ENCODE data around the gene ATP6V1D. TPM values are rescaled to one million over a fixed set of nuclear protein-coding genes. Genes with fewer than 3 reads are reported as not detected.

ATP6V1D gene
- total RNA-seq, 1 donor from 2014 or later: 79.1 TPM

DNA sequence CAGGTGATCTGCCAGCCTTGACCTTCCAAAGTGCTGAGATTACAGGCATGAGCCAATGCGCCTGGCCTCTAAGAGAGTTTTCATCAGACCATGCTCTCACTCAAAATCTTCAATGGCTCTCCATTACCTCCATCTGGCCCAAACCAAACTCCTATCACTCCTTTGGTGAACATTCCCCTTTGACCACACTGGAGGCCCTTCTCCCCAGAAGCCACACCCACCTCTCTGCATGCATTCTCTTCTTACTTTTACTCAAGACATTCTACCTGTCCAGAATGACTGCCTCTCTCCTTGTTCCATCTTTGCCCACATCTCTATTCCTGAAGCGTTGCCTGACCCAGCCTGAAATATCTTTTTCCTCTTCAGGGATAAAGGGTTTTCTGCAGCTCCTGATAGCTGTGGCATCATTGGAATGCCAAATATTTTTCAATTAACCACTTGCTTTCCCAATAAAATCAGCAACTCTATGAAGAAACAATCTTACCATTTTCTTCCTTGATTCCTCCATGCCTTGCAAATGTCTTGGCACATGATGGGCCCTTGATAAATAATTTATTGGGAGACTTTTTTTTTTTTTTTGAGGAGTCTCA lies 36.9 kb upstream of the ATP6V1D start:
- no peaks in the 10 kb centered on the region for H3K4me1 ChIP-seq
- intact Hi-C loops (cut with DNase I): no loop called here
- H3K9me3 ChIP-seq: no peaks in the 10 kb centered on the region
- no peaks in the 10 kb centered on the region for H3K36me3 ChIP-seq
- DNase-seq: no peak
- no peaks in the 10 kb centered on the region for H3K27me3 ChIP-seq (ENCODE audit: low read depth)
- TF ChIP-seq, protein P1, sequence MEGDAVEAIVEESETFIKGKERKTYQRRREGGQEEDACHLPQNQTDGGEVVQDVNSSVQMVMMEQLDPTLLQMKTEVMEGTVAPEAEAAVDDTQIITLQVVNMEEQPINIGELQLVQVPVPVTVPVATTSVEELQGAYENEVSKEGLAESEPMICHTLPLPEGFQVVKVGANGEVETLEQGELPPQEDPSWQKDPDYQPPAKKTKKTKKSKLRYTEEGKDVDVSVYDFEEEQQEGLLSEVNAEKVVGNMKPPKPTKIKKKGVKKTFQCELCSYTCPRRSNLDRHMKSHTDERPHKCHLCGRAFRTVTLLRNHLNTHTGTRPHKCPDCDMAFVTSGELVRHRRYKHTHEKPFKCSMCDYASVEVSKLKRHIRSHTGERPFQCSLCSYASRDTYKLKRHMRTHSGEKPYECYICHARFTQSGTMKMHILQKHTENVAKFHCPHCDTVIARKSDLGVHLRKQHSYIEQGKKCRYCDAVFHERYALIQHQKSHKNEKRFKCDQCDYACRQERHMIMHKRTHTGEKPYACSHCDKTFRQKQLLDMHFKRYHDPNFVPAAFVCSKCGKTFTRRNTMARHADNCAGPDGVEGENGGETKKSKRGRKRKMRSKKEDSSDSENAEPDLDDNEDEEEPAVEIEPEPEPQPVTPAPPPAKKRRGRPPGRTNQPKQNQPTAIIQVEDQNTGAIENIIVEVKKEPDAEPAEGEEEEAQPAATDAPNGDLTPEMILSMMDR (IDR thresholded peaks at IDR 0.05): no peak
- no peak overlapping the region for H3K27ac ChIP-seq
- H3K4me3 ChIP-seq: no peak overlapping the region
- no peak for ATAC-seq

DNA sequence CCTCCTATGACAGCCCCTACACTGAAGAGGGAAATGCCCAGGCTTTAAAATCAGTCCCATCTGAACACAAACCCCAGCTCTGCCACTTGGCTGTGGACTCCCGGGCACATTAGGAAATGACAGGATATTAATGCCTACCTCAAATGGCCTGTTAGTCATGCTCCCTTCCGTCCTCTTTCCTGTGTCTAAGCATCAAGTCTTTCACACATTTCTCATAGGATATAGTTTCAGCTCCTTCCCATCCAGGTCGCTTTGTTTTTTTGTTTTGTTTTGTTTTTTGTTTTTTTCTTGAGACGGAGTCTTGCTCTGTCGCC lies 36.2 kb upstream of the ATP6V1D start:
- ATAC-seq: no peak
- no peaks in the 10 kb centered on the region for H3K4me1 ChIP-seq
- H3K36me3 ChIP-seq: no peaks in the 10 kb centered on the region
- H3K27me3 ChIP-seq (ENCODE audit: low read depth): no peaks in the 10 kb centered on the region
- H3K4me3 ChIP-seq: no peak overlapping the region
- TF ChIP-seq, protein P1 (IDR thresholded peaks at IDR 0.05): no peak
- intact Hi-C loops (cut with DNase I): no loop called here
- no peak overlapping the region for H3K27ac ChIP-seq
- DNase-seq: no peak
- no peaks in the 10 kb centered on the region for H3K9me3 ChIP-seq

DNA sequence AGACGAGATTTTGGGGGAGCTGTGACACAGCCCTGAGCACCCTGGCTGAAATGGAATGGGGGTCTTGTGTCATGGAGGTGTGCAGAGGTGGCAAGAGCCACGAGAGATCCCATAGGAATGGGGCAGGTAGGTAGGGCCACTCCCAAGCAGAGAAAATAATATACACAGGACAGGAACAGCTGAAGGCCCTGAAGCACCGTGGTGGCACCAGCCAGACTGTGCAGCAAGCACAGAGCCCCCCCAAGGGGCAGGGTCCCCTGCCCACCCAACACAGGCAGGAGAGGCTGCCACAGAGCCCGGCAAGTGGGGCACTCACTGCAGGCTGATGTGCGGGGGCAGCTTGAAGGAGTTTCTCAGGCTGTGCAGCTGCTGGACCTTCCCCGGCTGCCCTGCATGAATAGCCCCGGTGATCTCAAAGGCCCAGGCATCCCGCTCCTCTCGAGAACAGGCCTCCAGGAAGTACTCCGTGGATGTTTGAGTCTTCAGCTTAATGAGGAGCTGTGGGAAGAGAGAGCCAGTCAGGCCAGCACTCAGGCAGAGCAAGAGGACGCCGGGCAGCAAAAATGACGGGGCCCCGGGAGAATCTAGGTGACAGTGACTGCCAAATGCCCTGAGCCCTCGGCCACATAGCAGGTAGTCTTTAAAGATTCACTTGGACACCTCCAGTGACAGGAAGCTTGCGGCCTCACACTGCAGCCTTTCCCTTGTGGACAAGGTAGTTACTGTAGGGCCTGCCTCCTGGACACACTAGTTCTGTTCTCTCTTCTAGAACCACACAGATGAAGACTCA lies 35.7 kb upstream of the ATP6V1D start:
- no peak overlapping the region for H3K27ac ChIP-seq
- H3K36me3 ChIP-seq: no peaks in the 10 kb centered on the region
- no peak overlapping the region for H3K4me3 ChIP-seq
- H3K4me1 ChIP-seq: no peaks in the 10 kb centered on the region
- H3K9me3 ChIP-seq: no peaks in the 10 kb centered on the region
- DNase-seq (no peak), ATAC-seq (no peak)
- H3K27me3 ChIP-seq (ENCODE audit: low read depth): no peaks in the 10 kb centered on the region
- TF ChIP-seq, protein P1 (IDR thresholded peaks at IDR 0.05): no peak
- intact Hi-C loops (cut with DNase I): no loop called here

DNA sequence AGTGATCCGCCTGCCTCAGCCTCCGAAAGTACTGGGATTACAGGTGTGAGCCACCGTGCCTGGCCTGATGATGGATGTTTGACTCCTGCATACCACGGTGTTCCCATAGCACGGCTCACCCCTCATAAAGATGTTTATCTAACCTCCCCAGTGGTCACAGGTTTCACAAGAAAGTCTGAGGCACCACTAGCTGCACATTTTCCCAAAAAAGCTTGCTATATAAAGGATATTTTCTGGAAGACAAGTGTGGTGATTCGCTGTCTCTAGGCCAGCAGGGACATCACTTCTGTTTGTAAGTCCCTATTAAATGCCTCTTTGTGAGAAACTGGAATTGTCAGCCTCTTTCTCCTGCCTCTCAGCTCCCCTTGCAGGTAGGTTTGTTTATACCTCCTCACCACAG lies 34.1 kb upstream of the ATP6V1D start:
- H3K4me3 ChIP-seq: no peak overlapping the region
- H3K27ac ChIP-seq: no peak overlapping the region
- intact Hi-C loops (cut with DNase I): no loop called here
- H3K4me1 ChIP-seq: no peaks in the 10 kb centered on the region
- no peak for ATAC-seq
- H3K36me3 ChIP-seq: no peaks in the 10 kb centered on the region
- H3K27me3 ChIP-seq (ENCODE audit: low read depth): no peaks in the 10 kb centered on the region
- TF ChIP-seq, protein P1 (IDR thresholded peaks at IDR 0.05): no peak
- no peak for DNase-seq
- H3K9me3 ChIP-seq: no peaks in the 10 kb centered on the region

DNA sequence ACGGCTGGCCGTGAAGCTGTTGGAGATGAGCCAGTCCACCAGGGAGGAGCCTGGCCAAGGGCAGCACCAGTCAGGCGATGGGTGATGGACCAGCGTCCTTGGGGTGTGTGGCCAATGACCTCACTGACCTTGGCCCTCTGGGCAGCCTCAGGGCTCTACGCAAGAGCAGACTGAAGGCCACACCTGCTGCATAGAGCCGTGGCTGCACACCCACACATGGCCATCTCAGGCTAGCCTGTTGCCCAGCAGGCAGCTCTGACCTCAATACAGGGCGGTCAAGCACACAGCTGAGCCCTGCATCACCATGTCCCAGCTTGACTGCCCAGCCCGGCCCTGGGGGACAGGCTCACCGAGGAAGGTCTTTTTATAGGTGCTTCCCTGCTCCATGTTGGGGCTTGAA lies 33.2 kb upstream of the ATP6V1D start:
- ATAC-seq: no peak
- Histone ChIP-seq H3K9me3 (no peaks in the 10 kb centered on the region), H3K4me3 (no peak overlapping the region), H3K36me3 (no peaks in the 10 kb centered on the region), H3K27ac (no peak overlapping the region), H3K4me1 (no peaks in the 10 kb centered on the region), H3K27me3 (ENCODE audit: low read depth) (no peaks in the 10 kb centered on the region)
- intact Hi-C loops (cut with DNase I): no loop called here
- TF ChIP-seq, protein P1 (IDR thresholded peaks at IDR 0.05): no peak
- DNase-seq: no peak
